ENCODE data around the gene VPS4B.
"Not testable (repeated sequence)": the region's sequence is repeated elsewhere in the genome, so short reads cannot be mapped to it uniquely, and the experiment has no call there.

VPS4B gene

GRCh38 chr18:63422087-63422863 lies at the start of gene VPS4B:
TSS of gene VPS4B (minus strand) at chr18:63422476. CDS start at chr18:63422259, 217 bp downstream.
- DNase-seq: peak; percentile 100

GRCh38 chr18:63470751-63471150 lies 48.5 kb upstream of the VPS4B start:
- DNase-seq: no peak

- DNase-seq: no peak
Measured at GRCh38 chr18:63468575-63468974, 46.3 kb upstream of the VPS4B start.

GRCh38 chr18:63467699-63468098 lies 45.4 kb upstream of the VPS4B start:
- DNase-seq: no peak

GRCh38 chr18:63465059-63465458 lies 42.8 kb upstream of the VPS4B start:
- DNase-seq: no peak

GRCh38 chr18:63464434-63464833 lies 42.2 kb upstream of the VPS4B start:
- no peak for DNase-seq

- no peak for DNase-seq
Measured at GRCh38 chr18:63460414-63460813, 38.1 kb upstream of the VPS4B start.

- no peak for DNase-seq
Measured at GRCh38 chr18:63457977-63458376, 35.7 kb upstream of the VPS4B start.

GRCh38 chr18:63454497-63454896 lies 32.2 kb upstream of the VPS4B start:
- DNase-seq: no peak

GRCh38 chr18:63452751-63453150 lies 30.5 kb upstream of the VPS4B start:
- DNase-seq: not testable (repeated sequence)

GRCh38 chr18:63451799-63452660 lies 29.8 kb upstream of the VPS4B start:
- no peak for DNase-seq

- DNase-seq: no peak
Measured at GRCh38 chr18:63449426-63449825, 27.1 kb upstream of the VPS4B start.

- DNase-seq: no peak
Measured at GRCh38 chr18:63447066-63447465, 24.8 kb upstream of the VPS4B start.

GRCh38 chr18:63446266-63446665 lies 24.0 kb upstream of the VPS4B start:
- DNase-seq: no peak

- DNase-seq: no peak
Measured at GRCh38 chr18:63445037-63445436, 22.8 kb upstream of the VPS4B start.

- no peak for DNase-seq
Measured at GRCh38 chr18:63444580-63444979, 22.3 kb upstream of the VPS4B start.

- DNase-seq: no peak
Measured at GRCh38 chr18:63443829-63444228, 21.6 kb upstream of the VPS4B start.

GRCh38 chr18:63440881-63441280 lies 18.6 kb upstream of the VPS4B start:
- DNase-seq: no peak

- DNase-seq: no peak
Measured at GRCh38 chr18:63440219-63440618, 17.9 kb upstream of the VPS4B start.

GRCh38 chr18:63439334-63439733 lies 17.1 kb upstream of the VPS4B start:
- peak; percentile 22 for DNase-seq

GRCh38 chr18:63438181-63438580 lies 15.9 kb upstream of the VPS4B start:
- DNase-seq: no peak

GRCh38 chr18:63433334-63433866 lies 11.1 kb upstream of the VPS4B start:
- no peak for DNase-seq

GRCh38 chr18:63431180-63431579 lies 8.9 kb upstream of the VPS4B start:
- DNase-seq: no peak

- DNase-seq: no peak
Measured at GRCh38 chr18:63430526-63430925, 8.2 kb upstream of the VPS4B start.

All from activated CD4-positive, alpha-beta T cell treated with anti-CD3 and anti-CD28 coated beads for 1 hour (primary cell).